CD4-positive, alpha-beta T cell treated with Interferon alpha-2 for 1 hour (primary cell): ENCODE measurements around the gene TRIM67.
"Not testable (repeated sequence)": the region's sequence is repeated elsewhere in the genome, so short reads cannot be mapped to it uniquely, and the experiment has no call there.

Experiments used
- DNase-seq, 2 donors: peaks; one replicate each; pipeline ENCODE4 v3.0.0-alpha.2; 2020 to 2022

The TRIM67 gene

GRCh38 chr1:231161667-231162296 is at the start of gene TRIM67:
Gene TRIM67 (plus strand): TSS chr1:231162058. CDS start chr1:231162970, 912 bp downstream.
- no peak for DNase-seq

GRCh38 chr1:231116738-231117137 is 45.1 kb upstream of the TRIM67 start:
- DNase-seq, result no peak

DNA sequence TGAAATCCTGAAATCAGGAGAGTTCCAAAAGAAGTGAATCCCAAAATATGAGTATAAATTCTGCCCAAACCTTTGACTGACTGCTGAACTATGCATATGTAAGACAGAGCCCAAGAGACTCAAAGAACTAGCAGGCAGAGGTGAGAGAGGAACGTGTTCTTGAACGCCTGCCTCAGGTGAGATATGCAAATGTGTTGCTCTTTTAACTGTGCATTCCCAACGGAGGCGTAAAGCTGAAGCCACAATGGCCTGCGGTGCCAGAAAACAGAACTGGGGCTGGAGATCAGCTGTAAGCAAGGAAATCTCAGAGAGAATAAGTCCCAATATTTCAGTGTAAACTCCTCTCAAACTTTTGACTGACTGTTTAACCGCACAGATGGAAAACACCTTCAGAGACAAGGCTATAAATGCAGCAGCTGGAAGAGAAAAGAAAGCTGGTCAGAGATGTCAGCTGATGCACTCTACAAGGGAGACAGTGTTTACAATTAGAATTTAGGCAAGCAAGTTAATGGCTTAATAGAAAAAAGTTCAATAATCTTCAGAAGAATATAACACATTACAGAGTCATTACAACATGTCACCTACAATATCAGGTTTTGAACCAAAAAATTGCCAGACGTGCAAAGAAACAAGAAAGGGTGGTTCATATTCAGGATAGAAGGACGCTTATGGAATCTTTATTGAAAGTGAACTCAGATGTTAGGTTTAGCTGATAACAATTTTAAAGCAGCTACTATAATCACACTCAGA is 43.0 kb upstream of the TRIM67 start:
- no peak for DNase-seq

GRCh38 chr1:231121533-231121932 is 40.3 kb upstream of the TRIM67 start:
- no peak for DNase-seq

DNA sequence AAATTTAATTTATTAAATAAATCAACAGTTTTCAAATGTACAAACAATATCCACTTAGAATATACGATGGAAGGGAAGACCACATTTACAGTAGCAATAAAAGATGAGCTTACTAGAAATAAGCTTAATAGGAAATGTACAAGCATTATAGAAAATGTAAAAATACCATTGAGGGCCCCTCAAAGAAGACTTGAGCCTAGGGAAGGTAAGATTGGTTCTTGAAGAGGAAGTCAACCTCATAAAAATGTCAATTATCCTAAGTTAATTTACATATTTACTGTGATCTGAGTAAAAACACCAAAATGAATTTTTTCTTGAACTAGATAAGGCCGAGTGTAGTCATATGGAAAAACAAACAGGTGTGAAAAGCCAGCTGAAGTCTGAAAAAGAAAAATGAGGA is 39.7 kb upstream of the TRIM67 start:
- no peak for DNase-seq

DNA sequence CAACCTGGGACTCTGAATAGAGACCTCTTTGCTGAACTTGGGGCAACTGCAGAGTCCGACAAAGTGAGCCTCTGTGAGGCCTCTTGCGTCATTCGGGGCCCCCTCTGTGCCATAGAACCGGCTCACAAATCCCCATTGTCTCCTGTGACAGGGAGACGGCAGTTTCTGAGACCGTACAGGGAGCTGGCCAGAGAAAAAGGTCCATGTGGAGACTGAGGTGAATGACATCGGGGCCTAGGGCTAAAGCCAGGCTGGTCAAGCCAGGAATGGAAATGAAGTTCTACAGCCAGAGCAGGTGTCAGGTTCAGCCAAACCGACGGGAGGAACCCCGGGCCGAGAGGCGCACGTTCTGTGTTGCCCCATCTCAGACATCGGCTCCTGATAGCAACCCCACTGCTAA is 37.1 kb upstream of the TRIM67 start:
- no peak for DNase-seq

- no peak for DNase-seq
These were observed 35.8 kb upstream of the TRIM67 start for GRCh38 chr1:231125972-231126580.

- DNase-seq, result not testable (repeated sequence)
These were observed 34.8 kb upstream of the TRIM67 start for GRCh38 chr1:231127106-231127505.

GRCh38 chr1:231128471-231128870 is 33.4 kb upstream of the TRIM67 start:
- not testable (repeated sequence) for DNase-seq

DNA sequence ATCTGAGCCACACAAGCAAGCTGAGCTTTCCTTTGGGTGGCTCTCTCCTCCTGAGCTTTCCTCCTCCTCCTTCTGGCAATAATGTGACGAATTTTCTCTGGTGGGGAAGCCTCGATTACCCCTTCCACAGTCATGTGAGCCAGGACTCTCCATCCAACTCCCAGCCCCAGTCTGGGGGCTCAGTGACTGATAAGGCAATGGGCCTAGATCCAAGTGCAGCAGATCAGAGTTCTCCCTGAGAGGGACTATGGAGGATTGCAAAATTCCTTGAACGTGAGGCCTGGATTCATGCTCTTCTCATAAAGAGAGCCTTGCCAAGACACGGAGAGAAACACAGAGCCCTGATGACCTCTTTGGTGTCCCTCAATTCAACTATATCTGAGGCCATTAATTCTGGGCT is 31.3 kb upstream of the TRIM67 start:
- DNase-seq, result no peak

DNA sequence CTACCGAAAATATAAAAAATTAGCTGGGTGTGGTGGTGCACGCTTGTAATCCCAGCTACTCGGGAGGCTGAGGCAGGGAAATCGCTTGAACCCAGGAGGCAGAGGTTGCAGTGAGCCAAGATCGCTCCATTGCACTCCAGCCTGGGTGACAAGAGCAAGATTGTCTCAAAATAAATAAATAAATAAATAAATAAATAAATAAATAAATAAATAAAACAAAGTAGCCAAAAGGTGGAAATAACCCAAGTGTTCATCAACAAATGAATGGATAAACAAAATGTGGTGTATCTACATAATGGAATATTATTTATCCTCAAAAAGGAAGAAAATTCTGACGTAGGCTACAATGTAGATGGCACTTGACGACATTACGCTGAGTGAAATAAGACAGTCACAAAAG is 29.3 kb upstream of the TRIM67 start:
- not testable (repeated sequence) for DNase-seq

- no peak for DNase-seq
These were observed 27.2 kb upstream of the TRIM67 start for GRCh38 chr1:231134624-231135023.

- no peak for DNase-seq
These were observed 23.6 kb upstream of the TRIM67 start for GRCh38 chr1:231138236-231138635.

GRCh38 chr1:231139125-231139649 is 22.7 kb upstream of the TRIM67 start:
- DNase-seq, result no peak

- no peak for DNase-seq
These were observed 21.9 kb upstream of the TRIM67 start for GRCh38 chr1:231139659-231140654.

DNA sequence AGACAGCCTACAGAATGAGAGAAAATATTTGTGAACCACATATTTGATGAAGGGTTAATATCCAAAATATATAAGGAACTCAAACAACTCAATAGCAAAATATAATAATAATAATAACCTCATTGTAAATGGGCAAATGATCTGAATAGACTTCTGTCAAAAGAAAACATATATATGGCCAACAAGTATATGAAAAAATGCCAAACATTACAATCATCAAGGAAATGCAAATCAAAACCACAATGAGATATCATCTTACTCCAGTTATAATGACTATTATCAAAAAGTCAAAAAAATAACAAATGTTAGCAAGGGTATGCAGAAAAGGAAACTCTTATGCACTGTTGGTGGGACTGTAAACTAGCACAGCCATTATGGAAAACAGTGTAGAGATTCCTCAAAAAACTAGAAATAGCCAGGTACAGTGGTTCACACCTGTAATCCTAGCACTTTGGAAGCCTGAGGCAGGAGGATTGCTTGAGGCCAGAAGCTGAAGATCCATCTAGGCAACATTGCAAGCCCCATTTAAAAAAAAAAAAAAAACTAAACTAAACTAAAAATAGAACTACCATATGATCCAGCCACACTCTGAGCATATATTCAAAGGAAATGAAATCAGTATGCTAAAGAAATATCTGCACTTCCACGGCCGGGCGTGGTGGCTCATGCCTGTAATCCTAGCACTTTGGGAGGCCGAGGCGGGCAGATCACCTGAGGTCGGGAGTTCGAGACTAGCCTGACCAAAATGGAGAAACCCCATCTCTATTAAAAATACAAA is 17.3 kb upstream of the TRIM67 start:
- no peak for DNase-seq

GRCh38 chr1:231147896-231148295 is 14.0 kb upstream of the TRIM67 start:
- DNase-seq, result no peak

DNA sequence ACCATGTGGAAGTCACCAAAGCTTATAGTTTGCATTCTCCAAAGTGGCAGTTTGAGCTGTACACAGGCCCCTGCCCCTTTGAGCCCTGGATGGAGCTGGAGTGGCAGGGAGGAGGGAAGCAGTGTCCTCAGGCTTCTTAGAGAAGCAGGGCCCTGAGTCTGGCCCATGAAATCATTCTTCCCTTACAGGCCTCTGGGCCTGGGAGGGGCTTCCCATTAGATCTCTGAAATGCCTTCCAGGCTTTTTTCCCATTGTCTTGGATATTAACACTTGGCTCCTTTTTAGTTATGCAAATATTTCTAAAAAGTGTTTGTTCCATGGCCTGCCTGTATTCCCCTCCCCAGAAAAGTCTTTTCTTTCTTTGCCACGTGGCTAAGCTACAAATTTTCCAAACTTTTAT is 10.0 kb upstream of the TRIM67 start:
- no peak for DNase-seq

- no peak for DNase-seq
These were observed 8.1 kb upstream of the TRIM67 start for GRCh38 chr1:231153726-231154125.

- DNase-seq, result no peak
These were observed 6.0 kb upstream of the TRIM67 start for GRCh38 chr1:231155808-231156207.

DNA sequence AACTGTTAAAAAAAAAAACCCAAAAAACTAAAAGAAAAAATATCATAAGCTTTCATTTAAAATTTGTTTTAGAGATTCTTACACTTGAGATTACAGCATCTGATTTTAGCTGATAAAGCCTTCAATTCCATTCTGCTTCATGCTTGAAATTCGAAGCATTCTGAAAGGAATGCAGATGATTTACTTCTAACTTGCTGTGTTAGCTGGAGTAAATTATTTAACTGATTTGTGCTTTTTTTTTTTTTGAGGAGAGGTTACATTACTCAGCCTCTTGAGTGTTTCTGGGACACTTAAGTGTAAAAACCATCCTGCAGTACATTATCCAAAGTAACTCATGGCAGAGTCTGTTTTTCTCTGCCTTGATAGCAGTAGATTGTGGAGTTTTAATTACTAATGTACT is 4.5 kb upstream of the TRIM67 start:
- DNase-seq, result no peak

DNA sequence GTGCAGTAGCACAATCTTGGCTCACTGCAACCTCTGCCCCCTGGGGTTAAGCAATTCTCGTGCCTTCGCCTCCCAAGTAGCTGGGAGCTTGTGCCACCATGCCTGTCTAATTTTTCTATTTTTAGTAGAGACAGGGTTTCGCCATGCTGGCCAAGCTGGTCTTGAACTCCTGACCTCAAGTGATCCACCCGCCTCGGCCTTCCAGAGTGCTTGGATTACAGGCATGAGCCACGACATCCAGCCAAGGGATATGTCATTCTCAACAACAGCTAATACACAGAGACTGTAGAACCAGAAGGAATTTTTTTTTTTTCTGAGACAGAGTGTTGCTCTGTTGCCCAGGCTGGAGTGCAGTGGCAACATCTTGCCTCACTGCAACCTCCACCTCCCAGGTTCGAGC is 3.7 kb upstream of the TRIM67 start:
- not testable (repeated sequence) for DNase-seq
